BE2C (cell line): ENCODE data around the gene CBLN3.

Source experiments
- DNase-seq: peaks from one replicate; pipeline ENCODE4 v3.0.0-alpha.2; 2020
- H3K27me3 ChIP-seq: fragments of 250-450 bp; sonication (Bioruptor Pico); 2 replicates; pipeline ENCODE4 v1.5.1; 2020; ENCODE audit warnings: mild to moderate bottlenecking
- H3K36me3 ChIP-seq: fragments of 250-450 bp; sonication (Bioruptor Pico); 2 replicates; pipeline ENCODE4 v1.5.1; 2020; ENCODE audit warnings: mild to moderate bottlenecking
- H3K4me1 ChIP-seq: fragments of 250-450 bp; sonication (Bioruptor Pico); 2 replicates; pipeline ENCODE4 v1.5.1; 2020
- H3K4me3 ChIP-seq: 2 replicates; pipeline ENCODE4 v1.5.1; 2011; ENCODE audit warnings: low read depth, low read length
- H3K9me3 ChIP-seq: fragments of 250-450 bp; sonication (Bioruptor Pico); 2 replicates; pipeline ENCODE4 v1.5.1; 2020
- CTCF ChIP-seq: IDR thresholded peaks from 2 replicates; pipeline ENCODE4 v1.5.1; 2012; ENCODE audit warnings: mild to moderate bottlenecking, low read depth, low read length

Gene CBLN3

GRCh38 chr14:24439830-24440605, 10.6 kb upstream of the CBLN3 start:
- Histone ChIP-seq H3K4me1 (peaks cover 3% of the 10 kb centered on the region), H3K27me3 (no peaks in the 10 kb centered on the region), H3K36me3 (peaks cover 29% of the 10 kb centered on the region), H3K9me3 (no peaks in the 10 kb centered on the region), H3K4me3 (no peak overlapping the region)
- TF ChIP-seq CTCF, result no peak
- DNase-seq, result no peak

- Histone ChIP-seq H3K4me3 (no peak overlapping the region), H3K9me3 (no peaks in the 10 kb centered on the region), H3K4me1 (peaks cover 3% of the 10 kb centered on the region), H3K36me3 (peaks cover 29% of the 10 kb centered on the region), H3K27me3 (no peaks in the 10 kb centered on the region)
- no peak for TF ChIP-seq CTCF
- no peak for DNase-seq
Observed at GRCh38 chr14:24439257-24439656, 9.8 kb upstream of the CBLN3 start.

- TF ChIP-seq CTCF, result no peak
- DNase-seq, result no peak
- peaks cover 29% of the 10 kb centered on the region for H3K36me3 ChIP-seq
- peaks cover 3% of the 10 kb centered on the region for H3K4me1 ChIP-seq
- no peaks in the 10 kb centered on the region for H3K27me3 ChIP-seq
- no peak overlapping the region for H3K4me3 ChIP-seq
- no peaks in the 10 kb centered on the region for H3K9me3 ChIP-seq
Observed at GRCh38 chr14:24438223-24439097, 9.0 kb upstream of the CBLN3 start.

- H3K36me3 ChIP-seq, result peaks cover 29% of the 10 kb centered on the region
- no peak overlapping the region for H3K4me3 ChIP-seq
- TF ChIP-seq CTCF, result no peak
Observed at GRCh38 chr14:24437736-24438067, 8.2 kb upstream of the CBLN3 start.

GRCh38 chr14:24437020-24437735, 7.7 kb upstream of the CBLN3 start:
- TF ChIP-seq CTCF, result no peak

More at GRCh38 chr14:24437736-24438067, 8.2 kb upstream of the CBLN3 start:
- no peak for DNase-seq
- no peaks in the 10 kb centered on the region for H3K27me3 ChIP-seq
- H3K9me3 ChIP-seq, result no peaks in the 10 kb centered on the region
- H3K4me1 ChIP-seq, result peaks cover 3% of the 10 kb centered on the region

More at GRCh38 chr14:24437020-24437735, 7.7 kb upstream of the CBLN3 start:
- Histone ChIP-seq H3K9me3 (no peaks in the 10 kb centered on the region), H3K4me3 (no peak overlapping the region), H3K27me3 (no peaks in the 10 kb centered on the region), H3K36me3 (peaks cover 29% of the 10 kb centered on the region), H3K4me1 (peaks cover 3% of the 10 kb centered on the region)
- DNase-seq, result no peak
